ENCODE measurements around the gene USP6NL.

GRCh38 chr10:11587722-11588259 is 23.7 kb downstream of the USP6NL start:
- TF ChIP-seq, protein P1, sequence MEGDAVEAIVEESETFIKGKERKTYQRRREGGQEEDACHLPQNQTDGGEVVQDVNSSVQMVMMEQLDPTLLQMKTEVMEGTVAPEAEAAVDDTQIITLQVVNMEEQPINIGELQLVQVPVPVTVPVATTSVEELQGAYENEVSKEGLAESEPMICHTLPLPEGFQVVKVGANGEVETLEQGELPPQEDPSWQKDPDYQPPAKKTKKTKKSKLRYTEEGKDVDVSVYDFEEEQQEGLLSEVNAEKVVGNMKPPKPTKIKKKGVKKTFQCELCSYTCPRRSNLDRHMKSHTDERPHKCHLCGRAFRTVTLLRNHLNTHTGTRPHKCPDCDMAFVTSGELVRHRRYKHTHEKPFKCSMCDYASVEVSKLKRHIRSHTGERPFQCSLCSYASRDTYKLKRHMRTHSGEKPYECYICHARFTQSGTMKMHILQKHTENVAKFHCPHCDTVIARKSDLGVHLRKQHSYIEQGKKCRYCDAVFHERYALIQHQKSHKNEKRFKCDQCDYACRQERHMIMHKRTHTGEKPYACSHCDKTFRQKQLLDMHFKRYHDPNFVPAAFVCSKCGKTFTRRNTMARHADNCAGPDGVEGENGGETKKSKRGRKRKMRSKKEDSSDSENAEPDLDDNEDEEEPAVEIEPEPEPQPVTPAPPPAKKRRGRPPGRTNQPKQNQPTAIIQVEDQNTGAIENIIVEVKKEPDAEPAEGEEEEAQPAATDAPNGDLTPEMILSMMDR (conservative IDR thresholded peaks at IDR 0.05; ENCODE audit: low read length), result no peak
- no peak for TF ChIP-seq EZH2phosphoT487 (IDR thresholded peaks at IDR 0.05; ENCODE audit: borderline replicate concordance)
